HCT116 (cell line): ENCODE results near the gene STH. TPM values are rescaled to one million over a fixed set of nuclear protein-coding genes. Genes with fewer than 3 reads are reported as not detected.

ENCODE experiments used
- ATAC-seq: fragments of 200-7000 bp; cut with Tn5 transposase; 2 replicates; pipeline ENCODE4 v1.9.1; 2020; ENCODE audit warnings: mild to moderate bottlenecking, moderate library complexity
- BruUV-seq: library from RNA; stranded (reverse); fragments of 400-500 nt; replicated peaks from 2 replicates; lab custom pipeline; 2021; lab: Mats Ljungman, UMichigan
- CTCF ChIA-PET: fragments of 300-600 bp; sonication (Branson Sonifier 250); formaldehyde crosslinking; loops from one replicate; lab custom pipeline; 2021; ENCODE audit warnings: antibody characterized with exemption; lab: Charles Lee
- POLR2A ChIA-PET: fragments of 300-600, 350-600 bp; sonication (Branson Sonifier 250); formaldehyde crosslinking; loops from one replicate; lab custom pipeline; 2021; ENCODE audit warnings: antibody characterized with exemption; lab: Charles Lee
- RAD21 ChIA-PET, 2 experiments: fragments of 300-600 bp; sonication (Branson Sonifier 250); formaldehyde crosslinking; loops; one replicate each; lab custom pipeline; 2023; ENCODE audit warnings: low total read pairs in 2 of 2; ENCODE audit not compliant: uncharacterized antibody in 2 of 2, unreplicated experiment in 2 of 2, low non-redundant PET in 1 of 2; lab: Charles Lee
- DNase-seq: peaks from one replicate; pipeline ENCODE4 v3.0.0-alpha.2; 2010; ENCODE audit warnings: low read depth, low spot score
- H2AFZ ChIP-seq: fragments of 200-600 bp; shearing (Covaris generic), sonication (generic); 2 replicates; pipeline ENCODE4 v1.6.1; 2017; ENCODE audit warnings: low read depth, mixed run types, mixed read lengths, antibody characterized with exemption, low read length; ENCODE audit not compliant: poor library complexity, severe bottlenecking
- H3K27ac ChIP-seq: 2 replicates; pipeline ENCODE4 v1.5.1; 2012; ENCODE audit warnings: low read depth, low read length
- H3K27me3 ChIP-seq: fragments of 200-600 bp; sonication (generic); 2 replicates; pipeline ENCODE4 v1.6.1; 2016; ENCODE audit warnings: mixed run types, low read length, mixed read lengths; ENCODE audit not compliant: insufficient read depth
- H3K36me3 ChIP-seq, 2 experiments: fragments of 200-500 bp in 1 of 2; fragments of 200-600 bp in 1 of 2; sonication (Bioruptor generic) in 1 of 2; sonication (generic) in 1 of 2; 2 replicates each; pipeline versions ENCODE4 v1.5.1 to v1.6.1; 2014 to 2016; ENCODE audit warnings: low read length in 2 of 2, inconsistent platforms in 1 of 2, mixed read lengths in 1 of 2, mixed run types in 1 of 2; ENCODE audit not compliant: insufficient read depth in 2 of 2, control insufficient read depth in 1 of 2
- H3K4me1 ChIP-seq, 2 experiments: fragments of 200-600 bp in 1 of 2; sonication (generic) in 1 of 2; 2 replicates each; pipeline versions ENCODE4 v1.5.1 to v1.6.1; 2012 to 2017; ENCODE audit warnings: low read length in 2 of 2, inconsistent platforms in 1 of 2, mild to moderate bottlenecking in 1 of 2, mixed read lengths in 1 of 2, mixed run types in 1 of 2, moderate library complexity in 1 of 2; ENCODE audit not compliant: insufficient read depth in 2 of 2, control insufficient read depth in 1 of 2
- H3K4me2 ChIP-seq: fragments of 200-600 bp; sonication (generic); 2 replicates; pipeline ENCODE4 v1.6.1; 2017; ENCODE audit warnings: mixed run types, low read length, mixed read lengths
- H3K4me3 ChIP-seq, 2 experiments: fragments of 200-600 bp in 1 of 2; sonication (generic) in 1 of 2; replicated peaks in 1 of 2; 2 replicates each; pipeline ENCODE4 v1.5.1; 2011 to 2016; ENCODE audit warnings: low read length in 2 of 2, control low read depth in 1 of 2, low read depth in 1 of 2, mild to moderate bottlenecking in 1 of 2, mixed read lengths in 1 of 2, mixed run types in 1 of 2
- H3K79me2 ChIP-seq: fragments of 200-600 bp; sonication (generic); 2 replicates; pipeline ENCODE4 v1.6.1; 2017; ENCODE audit warnings: mild to moderate bottlenecking, mixed run types, low read length, moderate library complexity, mixed read lengths; ENCODE audit not compliant: insufficient read depth
- H3K9ac ChIP-seq: fragments of 200-600 bp; sonication (generic); 2 replicates; pipeline ENCODE4 v1.6.1; 2016; ENCODE audit warnings: low read length, mixed read lengths
- H3K9me2 ChIP-seq: fragments of 200-600 bp; sonication (generic), shearing (Covaris generic); 2 replicates; pipeline ENCODE4 v1.6.1; 2017; ENCODE audit warnings: mixed run types, mild to moderate bottlenecking, moderate library complexity; ENCODE audit not compliant: insufficient read depth
- H3K9me3 ChIP-seq, 2 experiments: fragments of 200-500 bp in 1 of 2; fragments of 200-600 bp in 1 of 2; sonication (Bioruptor generic) in 1 of 2; sonication (generic) in 1 of 2; 2 replicates each; pipeline ENCODE4 v1.6.1; 2014 to 2017; ENCODE audit warnings: low read length in 2 of 2, mixed read lengths in 2 of 2, inconsistent platforms in 1 of 2, low read depth in 1 of 2, mild to moderate bottlenecking in 1 of 2, mixed run types in 1 of 2, moderate library complexity in 1 of 2; ENCODE audit not compliant: control insufficient read depth in 1 of 2, insufficient read depth in 1 of 2
- H4K20me1 ChIP-seq: fragments of 200-600 bp; sonication (generic), shearing (Covaris generic); 2 replicates; pipeline ENCODE4 v1.6.1; 2017; ENCODE audit warnings: mixed run types, mild to moderate bottlenecking, moderate library complexity; ENCODE audit not compliant: insufficient read depth
- CEBPB ChIP-seq: IDR thresholded peaks from 2 replicates; pipeline ENCODE4 v1.6.1; 2012; ENCODE audit warnings: low read depth
- EGR1 ChIP-seq: IDR thresholded peaks from 2 replicates; pipeline ENCODE4 v1.6.1; 2012; ENCODE audit warnings: low read depth
- POLR2AphosphoS5 ChIP-seq: IDR thresholded peaks from 2 replicates; pipeline ENCODE4 v1.6.1; 2011; ENCODE audit warnings: mild to moderate bottlenecking, low read depth, low read length, moderate library complexity
- SIN3A ChIP-seq: IDR thresholded peaks from 2 replicates; pipeline ENCODE4 v1.6.1; 2012; ENCODE audit warnings: low read depth
- intact Hi-C: fragments of 100-400 bp; cut with micrococcal nuclease; formaldehyde crosslinking; loops from 2 replicates; pipeline ENCODE4 v1.10.0; 2022
- total RNA-seq: library from RNA; stranded (reverse); gene quantifications from one replicate; pipeline ENCODE4 v1.2.1, GENCODE V29; 2021; ENCODE audit not compliant: unreplicated experiment

The STH gene
- total RNA-seq, 1 experiment from 2014 or later, result not detected

GRCh38 chr17:45997166-45997565 is 1.9 kb upstream of the STH start:
- no peaks in the 10 kb centered on the region for H3K9me3 ChIP-seq
- no peak overlapping the region for H2AFZ ChIP-seq
- H3K4me2 ChIP-seq, result no peak overlapping the region
- H3K27me3 ChIP-seq, result no peaks in the 10 kb centered on the region
- POLR2A ChIA-PET, result no interaction called here
- intact Hi-C loops, result no loop called here
- ATAC-seq (no peak), DNase-seq (no peak)
- no peaks in the 10 kb centered on the region for H3K79me2 ChIP-seq
- RAD21 ChIA-PET, result no interaction called here
- TF ChIP-seq SIN3A, result no peak
- no peak for TF ChIP-seq CEBPB
- no peak for TF ChIP-seq POLR2AphosphoS5
- no peaks in the 10 kb centered on the region for H4K20me1 ChIP-seq
- CTCF ChIA-PET, result no interaction called here
- H3K9me2 ChIP-seq, result no peaks in the 10 kb centered on the region
- no peaks in the 10 kb centered on the region for H3K36me3 ChIP-seq
- H3K9ac ChIP-seq, result no peak overlapping the region
- H3K4me1 ChIP-seq, result no peaks in the 10 kb centered on the region
- H3K27ac ChIP-seq, result no peak overlapping the region
- H3K4me3 ChIP-seq, result no peak overlapping the region
- no TSS peak for BruUV-seq

GRCh38 chr17:45997624-45998023 is 1.4 kb upstream of the STH start:
- Histone ChIP-seq H3K27ac (no peak overlapping the region), H3K79me2 (no peaks in the 10 kb centered on the region), H3K9me2 (no peaks in the 10 kb centered on the region), H3K36me3 (no peaks in the 10 kb centered on the region), H3K9ac (no peak overlapping the region), H2AFZ (no peak overlapping the region), H3K27me3 (no peaks in the 10 kb centered on the region), H3K4me2 (no peak overlapping the region), H3K9me3 (no peaks in the 10 kb centered on the region), H4K20me1 (no peaks in the 10 kb centered on the region)
- ChIA-PET POLR2A (no interaction called here), CTCF (no interaction called here), RAD21 (no interaction called here)
- intact Hi-C loops, result no loop called here
- DNase-seq, result no peak
- no TSS peak for BruUV-seq
- no peak for TF ChIP-seq CEBPB
- TF ChIP-seq EGR1, result no peak
- TF ChIP-seq, all 23 proteins: peak for 0
- Histone ChIP-seq H3K4me3 (no peak overlapping the region), H3K4me1 (0 out of 4 replicates have a peak, but pooled peaks cover 0 to under 1% of the 10 kb centered on the region in 2 experiments)
- no peak for ATAC-seq
